Measurements from ENCODE around the gene CYP2D6. TPM values are rescaled to one million over a fixed set of nuclear protein-coding genes. Genes with fewer than 3 reads are reported as not detected.
"Not testable (repeated sequence)": the region's sequence is repeated elsewhere in the genome, so short reads cannot be mapped to it uniquely, and the experiment has no call there.

The CYP2D6 gene
- total and polyA plus RNA-seq, 8 donors: 0.96 to 6.8 (median 4.5) TPM

DNA sequence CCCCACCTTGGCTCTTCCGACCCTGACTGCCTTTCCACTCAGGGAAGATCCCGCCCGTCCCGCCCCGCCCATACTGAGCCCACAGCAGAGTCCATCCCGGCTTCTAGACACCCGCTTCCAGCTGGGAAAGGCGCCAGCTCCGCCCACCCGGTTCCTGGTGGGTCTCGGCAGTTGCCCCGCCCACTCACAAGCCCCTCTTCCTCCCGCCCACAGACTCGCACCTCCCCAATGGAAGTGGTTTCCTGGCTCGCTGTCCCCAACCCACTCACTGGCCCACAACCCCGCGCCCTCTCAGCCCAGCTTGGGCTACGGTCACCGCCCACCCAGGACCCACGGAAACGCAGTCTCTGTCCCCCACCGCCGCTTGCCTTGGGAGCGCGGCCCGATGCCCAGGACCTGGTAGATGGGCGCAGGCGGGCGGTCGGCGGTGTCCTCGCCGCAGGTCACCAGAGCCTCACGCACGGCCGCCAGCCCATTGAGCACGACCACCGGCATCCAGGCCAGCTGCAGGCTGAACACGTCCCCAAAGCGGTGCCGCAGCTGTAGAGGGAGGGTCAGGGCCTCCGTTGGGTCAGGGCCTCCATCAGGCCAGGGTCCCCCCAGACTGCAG, 22.2 kb upstream of the CYP2D6 start:
- no peaks in the 10 kb centered on the region for H3K4me1 ChIP-seq
- ATAC-seq (no peak), DNase-seq (no peak)
- H3K27me3 ChIP-seq: no peaks in the 10 kb centered on the region
- H3K9me3 ChIP-seq: no peaks in the 10 kb centered on the region
- H3K4me3 ChIP-seq: no peak overlapping the region
- intact Hi-C loops (cut with DNase I): no loop called here
- peaks cover 0 to 24% of the 10 kb centered on the region in 2 donors for H3K36me3 ChIP-seq
- H3K27ac ChIP-seq: no peak overlapping the region
- TF ChIP-seq, protein P1, sequence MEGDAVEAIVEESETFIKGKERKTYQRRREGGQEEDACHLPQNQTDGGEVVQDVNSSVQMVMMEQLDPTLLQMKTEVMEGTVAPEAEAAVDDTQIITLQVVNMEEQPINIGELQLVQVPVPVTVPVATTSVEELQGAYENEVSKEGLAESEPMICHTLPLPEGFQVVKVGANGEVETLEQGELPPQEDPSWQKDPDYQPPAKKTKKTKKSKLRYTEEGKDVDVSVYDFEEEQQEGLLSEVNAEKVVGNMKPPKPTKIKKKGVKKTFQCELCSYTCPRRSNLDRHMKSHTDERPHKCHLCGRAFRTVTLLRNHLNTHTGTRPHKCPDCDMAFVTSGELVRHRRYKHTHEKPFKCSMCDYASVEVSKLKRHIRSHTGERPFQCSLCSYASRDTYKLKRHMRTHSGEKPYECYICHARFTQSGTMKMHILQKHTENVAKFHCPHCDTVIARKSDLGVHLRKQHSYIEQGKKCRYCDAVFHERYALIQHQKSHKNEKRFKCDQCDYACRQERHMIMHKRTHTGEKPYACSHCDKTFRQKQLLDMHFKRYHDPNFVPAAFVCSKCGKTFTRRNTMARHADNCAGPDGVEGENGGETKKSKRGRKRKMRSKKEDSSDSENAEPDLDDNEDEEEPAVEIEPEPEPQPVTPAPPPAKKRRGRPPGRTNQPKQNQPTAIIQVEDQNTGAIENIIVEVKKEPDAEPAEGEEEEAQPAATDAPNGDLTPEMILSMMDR (IDR thresholded peaks at IDR 0.05): no peak

DNA sequence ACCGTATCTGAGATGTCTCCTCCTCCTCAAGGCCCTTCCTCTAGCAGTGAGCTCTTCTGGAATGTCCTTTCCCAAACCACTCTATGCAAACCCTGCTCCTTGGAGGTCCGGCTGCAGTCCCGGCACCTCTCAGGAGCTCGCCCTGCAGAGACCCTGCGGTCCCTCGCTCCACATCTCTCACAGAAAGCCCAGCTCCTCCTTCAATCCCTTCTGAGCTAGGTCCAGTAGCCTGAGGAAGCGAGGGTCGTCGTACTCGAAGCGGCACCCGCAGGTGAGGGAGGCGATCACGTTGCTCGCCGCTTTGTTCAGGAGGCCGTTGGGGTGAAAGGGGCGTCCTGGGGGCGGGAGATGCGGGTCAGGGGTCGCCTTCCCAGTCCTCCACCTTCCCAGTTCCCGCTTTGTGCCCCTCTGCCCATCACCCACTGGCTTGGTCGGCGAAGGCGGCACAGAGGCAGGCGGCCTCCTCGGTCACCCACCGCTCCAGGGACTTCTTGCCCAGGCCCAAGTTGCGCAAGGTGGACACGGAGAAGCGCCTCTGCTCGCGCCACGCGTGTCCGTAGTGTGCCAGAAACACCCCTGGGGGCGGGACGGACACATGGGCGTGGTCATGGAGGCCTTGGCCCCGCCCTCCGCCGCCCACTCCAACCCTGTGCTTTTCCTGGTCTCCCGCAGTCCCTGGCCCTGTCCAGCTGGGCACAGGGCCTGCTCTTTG, 21.5 kb upstream of the CYP2D6 start:
- DNase-seq (no peak), ATAC-seq (peak; percentile 51)
- H3K4me3 ChIP-seq: no peak overlapping the region
- intact Hi-C loops (cut with DNase I): no loop called here
- no peaks in the 10 kb centered on the region for H3K9me3 ChIP-seq
- H3K36me3 ChIP-seq: peaks cover 0 to 19% of the 10 kb centered on the region in 2 donors
- H3K27ac ChIP-seq: no peak overlapping the region
- no peaks in the 10 kb centered on the region for H3K4me1 ChIP-seq
- no peaks in the 10 kb centered on the region for H3K27me3 ChIP-seq
- TF ChIP-seq, protein P1 (IDR thresholded peaks at IDR 0.05): no peak

DNA sequence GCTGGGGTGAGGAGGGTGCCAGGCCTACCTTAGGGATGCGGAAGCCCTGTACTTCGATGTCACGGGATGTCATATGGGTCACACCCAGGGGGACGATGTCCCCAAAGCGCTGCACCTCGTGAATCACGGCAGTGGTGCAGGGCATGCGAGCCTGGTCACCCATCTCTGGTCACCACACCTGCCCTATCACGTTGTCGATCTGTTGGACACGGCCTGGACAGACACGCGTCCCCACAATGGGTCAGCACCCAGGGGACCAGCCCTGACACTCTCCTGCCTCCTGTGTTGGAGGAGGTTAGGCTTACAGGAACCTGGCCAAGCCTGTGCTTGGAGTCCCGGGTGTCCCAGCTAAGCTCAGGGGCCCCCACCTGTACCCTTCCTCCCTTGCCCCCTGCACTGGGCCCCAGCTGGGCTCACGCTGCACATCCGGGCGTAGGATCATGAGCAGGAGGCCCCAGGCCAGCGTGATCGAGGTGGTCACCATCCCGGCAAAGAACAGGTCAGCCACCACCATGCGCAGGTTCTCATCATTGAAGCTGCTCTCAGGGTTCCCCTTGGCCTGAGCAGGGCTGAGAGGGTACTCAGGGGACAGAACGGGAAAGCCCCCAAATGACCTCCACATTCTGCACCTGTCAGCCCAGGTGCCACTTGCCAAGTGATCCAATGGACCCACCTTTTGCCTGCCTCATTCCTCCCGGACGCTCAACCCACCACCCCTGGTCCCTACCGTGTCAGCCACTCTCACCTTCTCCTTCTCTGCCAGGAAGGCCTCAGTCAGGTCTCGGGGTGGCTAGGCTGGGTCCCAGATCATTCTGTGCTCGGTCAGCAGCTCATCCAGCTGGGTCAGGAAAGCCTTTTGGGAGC, 20.3 kb upstream of the CYP2D6 start:
- intact Hi-C loops (cut with DNase I): no loop called here
- DNase-seq: no peak
- no peaks in the 10 kb centered on the region for H3K9me3 ChIP-seq
- no peak overlapping the region for H3K27ac ChIP-seq
- peaks cover 0 to 13% of the 10 kb centered on the region in 2 donors for H3K36me3 ChIP-seq
- no peaks in the 10 kb centered on the region for H3K4me1 ChIP-seq
- no peak overlapping the region for H3K4me3 ChIP-seq
- TF ChIP-seq, protein P1 (IDR thresholded peaks at IDR 0.05): no peak
- no peak for ATAC-seq
- H3K27me3 ChIP-seq: no peaks in the 10 kb centered on the region

DNA sequence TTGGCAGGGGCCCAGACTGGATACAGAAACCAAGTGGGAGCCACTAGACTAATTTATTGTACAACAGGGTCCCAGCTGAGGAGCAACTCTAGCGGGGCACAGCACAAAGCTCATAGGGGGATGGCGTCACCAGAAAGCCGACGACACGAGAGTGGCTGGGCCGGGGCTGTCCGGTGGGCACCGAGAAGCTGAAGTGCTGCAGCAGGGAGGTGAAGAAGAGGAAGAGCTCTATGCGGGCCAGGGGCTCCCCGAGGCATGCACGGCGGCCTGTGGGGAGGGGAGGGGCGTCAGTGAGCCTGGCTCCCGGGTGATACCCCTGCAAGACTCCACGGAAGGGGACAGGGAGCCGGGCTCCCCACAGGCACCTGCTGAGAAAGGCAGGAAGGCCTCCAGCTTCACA, 19.2 kb upstream of the CYP2D6 start:
- intact Hi-C loops (cut with DNase I); DNase-seq; ATAC-seq; H3K4me3 ChIP-seq; H3K9me3 ChIP-seq; H3K36me3 ChIP-seq; H3K27me3 ChIP-seq; H3K4me1 ChIP-seq; H3K27ac ChIP-seq: not testable (repeated sequence)

DNA sequence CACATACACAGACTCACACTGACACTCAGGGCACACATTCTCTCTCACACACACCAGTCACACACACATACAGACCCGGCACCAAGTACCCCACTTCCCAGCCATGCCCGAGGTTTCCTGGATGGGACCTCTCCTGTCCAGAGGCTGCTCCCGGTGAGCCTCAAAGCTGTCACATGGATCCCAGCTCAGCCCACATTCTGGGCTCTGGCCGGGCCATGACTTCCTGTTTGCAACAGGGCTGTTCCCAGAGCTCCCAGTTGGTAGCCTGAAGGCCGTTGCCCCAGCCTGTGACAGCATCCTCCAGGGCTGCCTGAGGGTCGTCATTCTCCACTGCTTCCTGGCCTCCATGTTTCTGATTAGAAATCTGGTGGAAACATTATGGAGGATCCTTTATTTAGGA, 14.6 kb upstream of the CYP2D6 start:
- intact Hi-C loops (cut with DNase I): no loop called here
- H3K27ac ChIP-seq: no peak overlapping the region
- H3K27me3 ChIP-seq: no peaks in the 10 kb centered on the region
- ATAC-seq (no peak), DNase-seq (no peak)
- TF ChIP-seq, protein P1 (IDR thresholded peaks at IDR 0.05): no peak
- H3K4me3 ChIP-seq: no peak overlapping the region
- H3K9me3 ChIP-seq: no peaks in the 10 kb centered on the region
- H3K36me3 ChIP-seq: peaks cover 0 to 3% of the 10 kb centered on the region in 2 donors
- H3K4me1 ChIP-seq: no peaks in the 10 kb centered on the region

DNA sequence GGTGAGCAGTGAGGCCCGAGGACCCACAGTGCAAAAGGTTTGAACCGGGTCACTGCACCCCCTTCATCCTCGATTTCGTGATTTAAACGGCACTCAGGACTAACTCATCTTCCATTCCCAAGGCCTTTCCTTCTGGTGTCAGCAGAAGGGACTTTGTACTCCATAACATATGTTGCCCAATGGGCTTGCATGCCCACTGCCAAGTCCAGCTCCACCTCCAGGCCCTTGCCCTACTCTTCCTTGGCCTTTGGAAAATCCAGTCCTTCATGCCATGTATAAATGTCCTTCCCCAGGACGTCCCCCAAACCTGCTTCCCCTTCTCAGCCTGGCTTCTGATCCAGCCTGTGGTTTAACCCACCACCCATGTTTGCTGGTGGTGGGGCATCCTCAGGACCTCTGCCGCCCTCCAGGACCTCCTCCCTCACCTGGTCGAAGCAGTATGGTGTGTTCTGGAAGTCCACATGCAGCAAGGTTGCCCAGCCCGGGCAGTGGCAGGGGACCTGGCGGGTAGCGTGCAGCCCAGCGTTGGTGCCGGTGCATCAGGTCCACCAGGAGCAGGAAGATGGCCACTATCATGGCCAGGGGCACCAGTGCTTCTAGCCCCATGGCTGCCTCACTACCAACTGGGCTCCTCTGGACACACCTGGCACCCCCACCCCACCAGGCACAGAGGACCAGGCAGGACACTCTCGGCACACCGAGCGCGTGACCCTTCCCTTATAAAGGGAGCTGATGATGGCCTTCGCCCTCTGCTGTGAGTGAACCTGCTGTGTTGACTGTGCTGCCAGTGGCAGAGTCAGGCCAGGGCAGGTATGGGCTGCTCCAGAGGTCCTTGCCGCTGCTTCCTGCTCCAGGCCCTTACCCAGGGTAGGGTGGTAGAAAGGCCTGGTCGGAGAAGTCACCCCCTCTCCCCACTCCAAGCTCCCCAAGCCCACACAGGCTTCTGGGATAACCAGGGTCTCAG, 13.5 kb upstream of the CYP2D6 start:
- intact Hi-C loops (cut with DNase I); H3K9me3 ChIP-seq; H3K36me3 ChIP-seq; H3K27me3 ChIP-seq; ATAC-seq; H3K4me3 ChIP-seq; H3K4me1 ChIP-seq; H3K27ac ChIP-seq: not testable (repeated sequence)
- DNase-seq: peak in 1 of 4 donors; percentile 68
